Activated naive CD8-positive, alpha-beta T cell treated with anti-CD3 and anti-CD28 coated beads, Interleukin-2, amount 50 U/mL, for 16 hours (primary cell): ENCODE data around the gene KNL1.
"Not testable (repeated sequence)": the region's sequence is repeated elsewhere in the genome, so short reads cannot be mapped to it uniquely, and the experiment has no call there.

ENCODE experiments used
- DNase-seq: peaks from one replicate; pipeline ENCODE4 v3.0.0-alpha.2; 2020; ENCODE audit warnings: low read depth, low spot score

The KNL1 gene

GRCh38 chr15:40676906-40677305 is 82.9 kb downstream of the KNL1 start:
- DNase-seq: not testable (repeated sequence)

- no peak for DNase-seq
These were observed 86.1 kb downstream of the KNL1 start for GRCh38 chr15:40680151-40680550.

- DNase-seq: not testable (repeated sequence)
These were observed 86.9 kb downstream of the KNL1 start for GRCh38 chr15:40680959-40681358.

- DNase-seq: no peak
These were observed 90.3 kb downstream of the KNL1 start for GRCh38 chr15:40684381-40684780.

- DNase-seq: no peak
These were observed 91.3 kb downstream of the KNL1 start for GRCh38 chr15:40685376-40685775.

- DNase-seq: no peak
These were observed 95.1 kb downstream of the KNL1 start for GRCh38 chr15:40688932-40689799.

- no peak for DNase-seq
These were observed 97.7 kb downstream of the KNL1 start for GRCh38 chr15:40691737-40692136.

- no peak for DNase-seq
These were observed 100.0 kb downstream of the KNL1 start for GRCh38 chr15:40693904-40694687.

- DNase-seq: peak; percentile 84
These were observed 100.8 kb downstream of the KNL1 start, which contains the start of gene RAD51 for GRCh38 chr15:40694688-40695468. TSS of gene RAD51 (plus strand) at chr15:40695174. CDS start at chr15:40698759, 3,585 bp downstream.

GRCh38 chr15:40695469-40695890 is 101.4 kb downstream of the KNL1 start:
- no peak for DNase-seq

GRCh38 chr15:40696228-40696627 is 102.2 kb downstream of the KNL1 start:
- DNase-seq: no peak

- no peak for DNase-seq
These were observed 103.9 kb downstream of the KNL1 start for GRCh38 chr15:40697916-40698315.

GRCh38 chr15:40702077-40702476 is 108.0 kb downstream of the KNL1 start:
- DNase-seq: no peak

- DNase-seq: no peak
These were observed 112.1 kb downstream of the KNL1 start for GRCh38 chr15:40706121-40706520.
